Kidney (tissue), 14 donors: Measurements from ENCODE around the gene SPTB. TPM values are rescaled to one million over a fixed set of nuclear protein-coding genes. Genes with fewer than 3 reads are reported as not detected.

Experiments used
- DNase-seq, 5 donors: peaks; one replicate each; pipeline ENCODE4 v3.0.0-alpha.2; 2013 to 2020
- FAIRE-seq: peaks from 2 replicates; lab custom pipeline; 2012; peaks lifted over from hg19 to GRCh38; lab: Jason Lieb, UNC
- H3K27ac ChIP-seq, 2 donors: one replicate each; pipeline ENCODE4 v1.7.0; 2013; ENCODE audit warnings: low read depth in 2 of 2, low read length in 2 of 2, inconsistent platforms in 1 of 2
- H3K27me3 ChIP-seq: one replicate; pipeline ENCODE4 v1.7.1; 2013; ENCODE audit warnings: low read length, inconsistent platforms; ENCODE audit not compliant: control insufficient read depth, insufficient read depth
- H3K36me3 ChIP-seq, 3 donors: one replicate each; pipeline versions ENCODE4 v1.7.0 to v1.7.1; 2013; ENCODE audit warnings: low read length in 3 of 3, control low read depth in 1 of 3, inconsistent platforms in 1 of 3; ENCODE audit not compliant: insufficient read depth in 3 of 3, control insufficient read depth in 2 of 3
- H3K4me1 ChIP-seq, 3 donors: one replicate each; pipeline versions ENCODE4 v1.7.0 to v1.7.1; 2013; ENCODE audit warnings: low read length in 3 of 3, inconsistent platforms in 1 of 3, low read depth in 1 of 3; ENCODE audit not compliant: control insufficient read depth in 2 of 3, insufficient read depth in 2 of 3
- H3K4me3 ChIP-seq, 3 donors: one replicate each; pipeline versions ENCODE4 v1.7.0 to v1.8.1; 2013; ENCODE audit warnings: low read length in 3 of 3, control low read depth in 1 of 3, inconsistent platforms in 1 of 3
- H3K9ac ChIP-seq, 3 donors: one replicate each; pipeline versions ENCODE4 v1.7.0 to v1.7.1; 2013; ENCODE audit warnings: low read length in 3 of 3, control low read depth in 1 of 3, inconsistent platforms in 1 of 3
- H3K9me3 ChIP-seq, 3 donors: one replicate each; pipeline versions ENCODE4 v1.7.0 to v1.7.1; 2013; ENCODE audit warnings: low read length in 3 of 3, control low read depth in 1 of 3, inconsistent platforms in 1 of 3; ENCODE audit not compliant: control insufficient read depth in 2 of 3, insufficient read depth in 1 of 3
- intact Hi-C: fragments of 100-400 bp; cut with DNase I; formaldehyde crosslinking; loops from one replicate; pipeline ENCODE4 v1.11.1; 2022
- polyA plus RNA-seq: library from polyadenylated mRNA; stranded (reverse); fragments of 350-450 nt; fragmentation: Illumina TruSeq; extraction: RNeasy Lipid Tissue Mini Kit (QIAGEN cat#74804); gene quantifications from one replicate; pipeline ENCODE4 v1.2.3, GENCODE V29; 2014; ENCODE audit warnings: low read depth, low replicate concordance; ENCODE audit not compliant: insufficient read depth
- total RNA-seq: library from RNA; stranded (reverse); fragmentation: NEBNext Ultra II Directional; extraction: Animal tissue kit (Norgen Biotek cat#: 25700); gene quantifications from one replicate; pipeline ENCODE4 v1.2.1, GENCODE V29; 2021
- TF ChIP-seq, protein P1 (sequence below): IDR thresholded peaks from 3 replicates; pipeline ENCODE4 v1.5.1; 2012; ENCODE audit warnings: mild to moderate bottlenecking, moderate library complexity, borderline replicate concordance; ENCODE audit not compliant: insufficient read depth; ENCODE audit errors: extremely low read depth
- donor health status: control.
- donor health status: control.
- donor health status: control.
- donor health status: control.
- donor health status: control.
- donor health status: DM: yes; HTN: yes; CAD: no.
- donor health status: Normal renal cell carcinoma (clear cell type).

SPTB gene
- total and polyA plus RNA-seq, 2 donors from 2014 or later, result 1.7 to 2.2 TPM

DNA sequence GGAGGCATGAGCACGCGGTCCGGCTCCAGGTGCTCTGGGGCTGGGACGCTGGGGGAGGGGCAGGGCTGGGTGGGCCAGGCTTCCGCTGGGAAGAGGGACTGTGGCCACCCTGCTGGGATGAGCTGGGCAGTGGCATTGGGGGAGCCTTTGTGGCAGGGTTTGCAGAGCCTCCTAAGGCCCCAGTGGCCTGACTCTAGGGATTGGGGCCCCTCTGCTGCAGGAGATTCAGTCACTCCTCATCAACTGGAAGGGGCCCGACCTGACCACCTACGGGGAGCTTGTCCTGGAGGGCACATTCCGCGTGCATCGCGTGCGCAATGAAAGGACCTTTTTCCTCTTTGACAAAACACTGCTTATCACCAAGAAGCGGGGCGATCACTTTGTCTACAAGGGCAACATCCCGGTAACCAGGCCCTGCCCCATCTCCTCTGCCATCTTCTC, 148.5 kb downstream of the SPTB start:
- FAIRE-seq (no peak), DNase-seq (peak in 2 of 5 donors; percentile 25 to 59)
- H3K4me3 ChIP-seq, result no peak overlapping the region
- H3K4me1 ChIP-seq, result peaks cover 0 to 12% (median 7%) of the 10 kb centered on the region in 3 donors
- TF ChIP-seq, protein P1, sequence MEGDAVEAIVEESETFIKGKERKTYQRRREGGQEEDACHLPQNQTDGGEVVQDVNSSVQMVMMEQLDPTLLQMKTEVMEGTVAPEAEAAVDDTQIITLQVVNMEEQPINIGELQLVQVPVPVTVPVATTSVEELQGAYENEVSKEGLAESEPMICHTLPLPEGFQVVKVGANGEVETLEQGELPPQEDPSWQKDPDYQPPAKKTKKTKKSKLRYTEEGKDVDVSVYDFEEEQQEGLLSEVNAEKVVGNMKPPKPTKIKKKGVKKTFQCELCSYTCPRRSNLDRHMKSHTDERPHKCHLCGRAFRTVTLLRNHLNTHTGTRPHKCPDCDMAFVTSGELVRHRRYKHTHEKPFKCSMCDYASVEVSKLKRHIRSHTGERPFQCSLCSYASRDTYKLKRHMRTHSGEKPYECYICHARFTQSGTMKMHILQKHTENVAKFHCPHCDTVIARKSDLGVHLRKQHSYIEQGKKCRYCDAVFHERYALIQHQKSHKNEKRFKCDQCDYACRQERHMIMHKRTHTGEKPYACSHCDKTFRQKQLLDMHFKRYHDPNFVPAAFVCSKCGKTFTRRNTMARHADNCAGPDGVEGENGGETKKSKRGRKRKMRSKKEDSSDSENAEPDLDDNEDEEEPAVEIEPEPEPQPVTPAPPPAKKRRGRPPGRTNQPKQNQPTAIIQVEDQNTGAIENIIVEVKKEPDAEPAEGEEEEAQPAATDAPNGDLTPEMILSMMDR, result no peak
- no peaks in the 10 kb centered on the region for H3K27me3 ChIP-seq
- H3K36me3 ChIP-seq, result peaks cover 8 to 49% (median 35%) of the 10 kb centered on the region in 3 donors
- no peak overlapping the region for H3K27ac ChIP-seq
- no peak overlapping the region for H3K9ac ChIP-seq
- no peaks in the 10 kb centered on the region for H3K9me3 ChIP-seq
- intact Hi-C loops, result no loop called here

DNA sequence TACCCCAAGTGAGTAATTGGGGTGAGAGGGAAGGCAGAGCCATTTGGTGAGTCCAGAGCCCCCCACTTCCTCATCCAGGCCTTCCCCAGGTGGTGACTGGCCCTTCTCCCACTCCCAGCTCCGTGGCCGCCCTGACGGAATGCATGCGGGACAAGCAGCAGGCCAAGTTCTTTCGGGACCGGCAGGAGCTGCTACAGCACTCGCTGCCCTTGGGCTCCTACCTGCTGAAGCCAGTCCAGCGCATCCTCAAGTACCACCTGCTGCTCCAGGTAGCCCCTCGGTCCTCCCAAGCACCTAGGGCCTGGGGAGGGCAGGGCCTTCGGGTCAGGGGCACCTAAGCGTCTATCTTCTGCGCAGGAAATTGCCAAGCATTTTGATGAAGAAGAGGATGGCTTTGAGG, 149.0 kb downstream of the SPTB start:
- DNase-seq, result peak in 2 of 5 donors; percentile 28 to 73
- H3K4me1 ChIP-seq, result peaks cover 0 to 13% (median 12%) of the 10 kb centered on the region in 3 donors
- intact Hi-C loops, result no loop called here
- FAIRE-seq, result no peak
- no peak overlapping the region for H3K4me3 ChIP-seq
- TF ChIP-seq, protein P1, result no peak
- H3K27me3 ChIP-seq, result no peaks in the 10 kb centered on the region
- H3K9ac ChIP-seq, result no peak overlapping the region
- peaks cover 8 to 49% (median 35%) of the 10 kb centered on the region in 3 donors for H3K36me3 ChIP-seq
- H3K9me3 ChIP-seq, result no peaks in the 10 kb centered on the region
- no peak overlapping the region for H3K27ac ChIP-seq

DNA sequence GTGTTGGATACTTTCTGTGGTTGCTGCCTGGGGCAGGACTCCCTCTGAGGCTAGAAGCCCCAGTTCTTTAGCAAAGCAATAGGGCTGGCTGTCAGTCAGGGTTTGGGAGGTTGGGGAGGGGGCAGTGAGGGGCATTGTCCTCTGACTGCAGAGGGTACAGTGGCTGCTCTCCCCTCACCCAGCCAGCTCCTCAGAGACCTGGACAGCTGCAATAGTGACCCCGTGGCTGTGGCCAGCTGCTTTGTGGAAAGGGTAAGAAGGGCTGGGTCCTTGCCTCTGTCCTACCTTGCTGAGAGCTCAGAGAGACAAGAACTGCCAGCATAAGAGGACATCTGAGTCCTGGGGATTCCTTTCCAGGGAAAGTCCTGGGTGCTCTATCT, 149.7 kb downstream of the SPTB start:
- H3K36me3 ChIP-seq, result peaks cover 8 to 49% (median 35%) of the 10 kb centered on the region in 3 donors
- no peak overlapping the region for H3K9ac ChIP-seq
- peaks cover 0 to 16% (median 16%) of the 10 kb centered on the region in 3 donors for H3K4me1 ChIP-seq
- no peaks in the 10 kb centered on the region for H3K27me3 ChIP-seq
- peak overlapping the region in 1 of 2 donors; percentile 24 for H3K27ac ChIP-seq
- H3K4me3 ChIP-seq, result no peak overlapping the region
- peak in 1 of 5 donors; percentile 29 for DNase-seq
- no peak for FAIRE-seq
- TF ChIP-seq, protein P1, result no peak
- no peaks in the 10 kb centered on the region for H3K9me3 ChIP-seq
- intact Hi-C loops, result no loop called here
